ENCODE results near the gene DNAH10.
"Not testable (repeated sequence)": the region's sequence is repeated elsewhere in the genome, so short reads cannot be mapped to it uniquely, and the experiment has no call there.

The DNAH10 gene

GRCh38 chr12:123788541-123788940 is 26.4 kb downstream of the DNAH10 start:
- no peak for ATAC-seq
- no peak for TF ChIP-seq BACH2 (CRISPR knock-in tag; IDR thresholded peaks at IDR 0.05; ENCODE audit: borderline replicate concordance)
- no peak for TF ChIP-seq ZC3H10 (CRISPR knock-in tag; IDR thresholded peaks at IDR 0.05)
- no peak for TF ChIP-seq CSRNP3 (CRISPR knock-in tag; IDR thresholded peaks at IDR 0.05)
- TF ChIP-seq TCF4 (CRISPR knock-in tag; IDR thresholded peaks at IDR 0.05; ENCODE audit: borderline replicate concordance), result no peak
- TF ChIP-seq POU6F1 (CRISPR knock-in tag; IDR thresholded peaks at IDR 0.05; ENCODE audit: borderline replicate concordance, low read depth), result no peak
- TF ChIP-seq ZNF8 (CRISPR knock-in tag; IDR thresholded peaks at IDR 0.05), result no peak
- TF ChIP-seq PATZ1 (CRISPR knock-in tag; IDR thresholded peaks at IDR 0.05; ENCODE audit: borderline replicate concordance), result no peak
- TF ChIP-seq CREB5 (CRISPR knock-in tag; IDR thresholded peaks at IDR 0.05; ENCODE audit: low read depth), result no peak
- no peak for TF ChIP-seq ARNTL (CRISPR knock-in tag; IDR thresholded peaks at IDR 0.05; ENCODE audit: borderline replicate concordance, low read depth)
- TF ChIP-seq CSDC2 (CRISPR knock-in tag; IDR thresholded peaks at IDR 0.05), result no peak
- no peak for TF ChIP-seq PPARA (CRISPR knock-in tag; IDR thresholded peaks at IDR 0.05; ENCODE audit: borderline replicate concordance)
- TF ChIP-seq OSR1 (CRISPR knock-in tag; IDR thresholded peaks at IDR 0.05), result no peak
- TF ChIP-seq ESRRG (CRISPR knock-in tag; IDR thresholded peaks at IDR 0.05), result no peak
- TF ChIP-seq TSHZ2 (CRISPR knock-in tag; IDR thresholded peaks at IDR 0.05), result no peak
- TF ChIP-seq ZNF565 (CRISPR knock-in tag; conservative IDR thresholded peaks at IDR 0.05; ENCODE audit: low read depth), result no peak
- no peak for TF ChIP-seq ZFP3 (CRISPR knock-in tag; IDR thresholded peaks at IDR 0.05)
- no peak for TF ChIP-seq ZNF70 (CRISPR knock-in tag; IDR thresholded peaks at IDR 0.05)

- ATAC-seq, result not testable (repeated sequence)
Observed at GRCh38 chr12:123789422-123789821, 27.3 kb downstream of the DNAH10 start.

GRCh38 chr12:123790905-123791467 is 28.9 kb downstream of the DNAH10 start:
- no peak for ATAC-seq
- TF ChIP-seq ESRRG (CRISPR knock-in tag; IDR thresholded peaks at IDR 0.05) (no peak), POU6F1 (CRISPR knock-in tag; IDR thresholded peaks at IDR 0.05; ENCODE audit: borderline replicate concordance, low read depth) (no peak), BACH2 (CRISPR knock-in tag; IDR thresholded peaks at IDR 0.05; ENCODE audit: borderline replicate concordance) (no peak), CSRNP3 (CRISPR knock-in tag; IDR thresholded peaks at IDR 0.05) (no peak)
